Sigmoid colon (tissue), 7 donors: Measurements from ENCODE around the gene BRINP1. TPM values are rescaled to one million over a fixed set of nuclear protein-coding genes. Genes with fewer than 3 reads are reported as not detected.

Experiments used
- DNase-seq: peaks from one replicate; pipeline ENCODE4 v3.0.0-alpha.2; 2019
- H3K27ac ChIP-seq, 4 donors: fragments of 200-600 bp; sonication (generic); one replicate each; pipeline ENCODE4 v1.5.1; 2016 to 2019; ENCODE audit warnings: mild to moderate bottlenecking in 1 of 4
- H3K27me3 ChIP-seq, 3 donors: fragments of 200-600 bp; sonication (generic); one replicate each; pipeline ENCODE4 v1.5.1; 2019; ENCODE audit warnings: mild to moderate bottlenecking in 1 of 3
- H3K36me3 ChIP-seq, 4 donors: fragments of 200-600 bp; sonication (generic); one replicate each; pipeline ENCODE4 v1.5.1; 2016 to 2019
- H3K4me1 ChIP-seq, 4 donors: fragments of 200-600 bp; sonication (generic); one replicate each; pipeline ENCODE4 v1.5.1; 2017 to 2019
- H3K4me3 ChIP-seq, 4 donors: fragments of 200-600 bp; sonication (generic); one replicate each; pipeline ENCODE4 v1.5.1; 2017 to 2019; ENCODE audit warnings: mild to moderate bottlenecking in 2 of 4, moderate library complexity in 1 of 4
- H3K9me3 ChIP-seq, 4 donors: fragments of 200-600 bp in 3 of 4; sonication (generic) in 3 of 4; one replicate each; pipeline versions ENCODE4 v1.5.1 to v1.6.1; 2013 to 2019
- EP300 ChIP-seq, 4 donors: sonication (generic); formaldehyde crosslinking; IDR thresholded peaks; one replicate each; pipeline ENCODE4 v1.6.1; 2017; ENCODE audit warnings: antibody characterized with exemption in 4 of 4
- POLR2A ChIP-seq, 2 donors: fragments of 450-650 bp; IDR thresholded peaks; one replicate each; pipeline ENCODE4 v1.6.1; 2016; ENCODE audit warnings: antibody characterized with exemption in 2 of 2, mild to moderate bottlenecking in 2 of 2, moderate library complexity in 2 of 2
- POLR2AphosphoS5 ChIP-seq, 4 donors: sonication (generic); formaldehyde crosslinking; IDR thresholded peaks; one replicate each; pipeline ENCODE4 v1.6.1; 2017; ENCODE audit warnings: antibody characterized with exemption in 4 of 4
- WGBS, 2 donors: extraction: QIAGEN DNeasy Blood & Tissue Kit; methylation state at CpG; one replicate each; pipeline ENCODE4 v1.1.7; 2013; 5-methylcytosine and 5-hydroxymethylcytosine counted together
- intact Hi-C: fragments of 100-400 bp; cut with DNase I; formaldehyde crosslinking; loops from one replicate; pipeline ENCODE4 v1.15.1; 2023
- polyA plus RNA-seq, 3 donors: library from polyadenylated mRNA; stranded (reverse); fragments of 200-250 nt; gene quantifications; one replicate each; pipeline ENCODE4 v1.2.3, GENCODE V29; 2013
- total RNA-seq, 4 donors: library from RNA; depleted of rRNA; stranded (reverse); fragments of >200 nt; gene quantifications; one replicate each; pipeline ENCODE4 v1.1.0, GENCODE V29; 2016
- TF ChIP-seq, protein P1 (sequence below), 4 experiments: fragments of 450-650 bp in 3 of 4; fragments of 200-600 bp in 1 of 4; IDR thresholded peaks; one replicate each; pipeline ENCODE4 v1.5.1; 2016 to 2019; ENCODE audit warnings: antibody characterized with exemption in 4 of 4, mild to moderate bottlenecking in 3 of 4, moderate library complexity in 2 of 4
- donor health status: healthy with polysubstance abuse.
- donor health status: Bipolar disorder and iron deficiency.
- donor health status: healthy.

BRINP1 gene
- total and polyA plus RNA-seq, 7 donors = 0.19 to 0.71 (median 0.27) TPM; not detected in 3

DNA sequence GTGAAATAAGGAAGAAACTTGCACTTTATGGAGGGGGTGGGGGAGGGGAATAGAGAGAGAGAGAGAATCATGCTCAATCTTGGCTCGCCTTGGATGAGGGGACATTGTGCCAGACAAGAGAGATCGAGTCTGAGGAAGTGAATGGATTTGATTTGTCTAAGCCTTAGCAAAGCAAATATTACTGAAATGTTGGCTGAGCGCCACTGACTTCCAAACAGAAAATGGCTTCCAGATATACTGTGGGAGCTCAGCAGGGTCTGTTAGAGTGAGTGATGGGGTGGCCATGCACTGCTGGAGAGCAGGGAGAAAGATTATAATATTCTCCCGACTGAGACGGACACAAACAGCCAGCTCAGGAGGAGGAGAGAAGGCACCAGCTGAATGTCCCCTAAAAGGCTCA is 34.5 kb downstream of the BRINP1 start:
- no peak for DNase-seq
- Histone ChIP-seq H3K27ac (no peak overlapping the region), H3K4me1 (no peaks in the 10 kb centered on the region), H3K27me3 (no peaks in the 10 kb centered on the region), H3K4me3 (no peak overlapping the region), H3K9me3 (peaks cover 0 to 3% (median 0%) of the 10 kb centered on the region in 4 donors), H3K36me3 (no peaks in the 10 kb centered on the region)
- TF ChIP-seq POLR2A (IDR thresholded peaks at IDR 0.05) = no peak
- no peak for TF ChIP-seq EP300 (IDR thresholded peaks at IDR 0.05)
- TF ChIP-seq, protein P1, sequence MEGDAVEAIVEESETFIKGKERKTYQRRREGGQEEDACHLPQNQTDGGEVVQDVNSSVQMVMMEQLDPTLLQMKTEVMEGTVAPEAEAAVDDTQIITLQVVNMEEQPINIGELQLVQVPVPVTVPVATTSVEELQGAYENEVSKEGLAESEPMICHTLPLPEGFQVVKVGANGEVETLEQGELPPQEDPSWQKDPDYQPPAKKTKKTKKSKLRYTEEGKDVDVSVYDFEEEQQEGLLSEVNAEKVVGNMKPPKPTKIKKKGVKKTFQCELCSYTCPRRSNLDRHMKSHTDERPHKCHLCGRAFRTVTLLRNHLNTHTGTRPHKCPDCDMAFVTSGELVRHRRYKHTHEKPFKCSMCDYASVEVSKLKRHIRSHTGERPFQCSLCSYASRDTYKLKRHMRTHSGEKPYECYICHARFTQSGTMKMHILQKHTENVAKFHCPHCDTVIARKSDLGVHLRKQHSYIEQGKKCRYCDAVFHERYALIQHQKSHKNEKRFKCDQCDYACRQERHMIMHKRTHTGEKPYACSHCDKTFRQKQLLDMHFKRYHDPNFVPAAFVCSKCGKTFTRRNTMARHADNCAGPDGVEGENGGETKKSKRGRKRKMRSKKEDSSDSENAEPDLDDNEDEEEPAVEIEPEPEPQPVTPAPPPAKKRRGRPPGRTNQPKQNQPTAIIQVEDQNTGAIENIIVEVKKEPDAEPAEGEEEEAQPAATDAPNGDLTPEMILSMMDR (IDR thresholded peaks at IDR 0.05) = no peak
- no peak for TF ChIP-seq POLR2AphosphoS5 (IDR thresholded peaks at IDR 0.05)
- intact Hi-C loops = no loop called here
- 65 to 81% methylated on average over 5 of the region's 5 CpGs for WGBS, 2 donors

DNA sequence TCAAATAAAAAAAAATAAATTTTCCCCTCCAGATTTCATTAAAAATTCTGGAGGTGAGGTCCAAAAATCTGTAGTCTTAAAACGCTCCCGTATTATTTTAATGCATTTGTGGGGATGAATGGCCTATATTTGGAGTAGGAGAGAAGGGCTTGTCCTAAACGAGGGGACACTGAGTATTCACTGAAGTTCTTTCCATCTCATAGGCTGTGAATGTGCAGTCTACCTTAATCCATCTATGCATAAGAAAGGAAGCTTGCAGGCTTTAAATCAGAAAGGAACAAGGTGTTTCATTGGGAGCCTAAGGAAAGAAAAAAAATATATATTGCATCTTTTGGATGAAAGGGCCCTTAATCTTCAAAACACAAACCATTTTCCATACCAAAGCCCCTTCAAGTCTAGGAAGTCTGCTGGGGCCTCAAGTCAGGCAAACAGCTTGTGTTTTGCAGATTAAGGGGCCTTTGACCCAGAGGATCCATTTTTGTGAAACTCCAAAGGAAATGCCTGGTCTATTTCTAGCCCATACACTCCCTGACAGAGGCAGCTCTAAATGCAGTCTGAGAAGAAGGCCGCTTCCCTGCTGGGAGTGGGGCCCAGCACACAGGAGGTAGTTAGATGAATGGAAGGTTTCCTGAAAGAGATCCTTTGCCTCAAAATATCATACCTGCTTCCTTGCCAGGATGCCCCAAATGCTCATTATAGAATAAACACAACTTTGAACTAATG is 35.6 kb downstream of the BRINP1 start:
- H3K27me3 ChIP-seq = no peaks in the 10 kb centered on the region
- intact Hi-C loops = no loop called here
- WGBS, 2 donors = 68 to 73% methylated on average over 4 of the region's 4 CpGs
- H3K27ac ChIP-seq = no peak overlapping the region
- no peak for DNase-seq
- H3K36me3 ChIP-seq = no peaks in the 10 kb centered on the region
- no peak overlapping the region for H3K4me3 ChIP-seq
- H3K4me1 ChIP-seq = no peaks in the 10 kb centered on the region
- H3K9me3 ChIP-seq = peaks cover 0 to 4% (median 0%) of the 10 kb centered on the region in 4 donors
- TF ChIP-seq, protein P1 (IDR thresholded peaks at IDR 0.05) = no peak
- TF ChIP-seq POLR2A (IDR thresholded peaks at IDR 0.05) = no peak
- TF ChIP-seq EP300 (IDR thresholded peaks at IDR 0.05) = no peak
- no peak for TF ChIP-seq POLR2AphosphoS5 (IDR thresholded peaks at IDR 0.05)

DNA sequence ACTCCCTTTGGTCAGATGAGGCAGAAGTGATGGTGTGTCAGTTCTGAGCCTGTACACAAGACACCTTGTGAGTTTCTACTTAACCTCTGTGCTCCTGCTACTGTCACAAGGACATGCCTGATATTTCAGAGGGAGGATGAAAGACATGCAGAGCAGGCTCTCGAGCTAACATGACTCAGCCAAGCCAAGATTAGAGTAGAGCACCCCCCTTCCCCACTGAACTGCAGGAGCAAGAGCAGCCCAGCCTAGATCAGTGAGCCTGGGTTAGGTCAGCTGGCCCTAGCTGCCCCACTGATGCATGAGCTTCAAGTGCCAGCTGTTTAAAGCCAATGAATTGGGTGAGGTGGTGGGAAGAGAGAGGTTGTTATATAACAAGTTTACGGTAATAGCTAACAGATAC is 36.7 kb downstream of the BRINP1 start:
- intact Hi-C loops = no loop called here

DNA sequence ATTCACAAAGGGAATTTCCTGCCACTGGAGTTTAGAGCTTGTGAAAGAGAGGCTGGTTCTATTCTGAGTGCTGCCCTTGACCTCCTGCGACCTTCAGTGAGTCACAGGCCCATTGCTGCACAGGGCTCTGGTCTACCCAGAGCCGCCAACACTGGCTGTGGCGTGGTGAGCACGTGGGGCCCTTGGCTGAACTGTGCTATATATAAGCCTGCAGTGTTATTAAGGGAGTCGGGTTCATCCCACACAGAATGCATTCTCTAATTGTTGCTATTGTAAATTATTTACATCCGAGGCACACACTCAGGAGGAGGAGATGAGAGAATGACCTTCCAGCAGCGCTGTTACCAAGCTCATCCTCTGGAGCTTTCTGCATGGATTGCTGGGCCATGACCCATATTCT is 47.1 kb downstream of the BRINP1 start:
- no peaks in the 10 kb centered on the region for H3K9me3 ChIP-seq
- no peaks in the 10 kb centered on the region for H3K27me3 ChIP-seq
- no peak overlapping the region for H3K4me3 ChIP-seq
- 62% methylated on average over 7 of the region's 7 CpGs for WGBS, 2 donors
- no peaks in the 10 kb centered on the region for H3K4me1 ChIP-seq
- intact Hi-C loops = no loop called here
- no peak overlapping the region for H3K27ac ChIP-seq
- no peaks in the 10 kb centered on the region for H3K36me3 ChIP-seq
- TF ChIP-seq EP300 (IDR thresholded peaks at IDR 0.05) = no peak
- TF ChIP-seq POLR2A (IDR thresholded peaks at IDR 0.05) = no peak
- TF ChIP-seq, protein P1 (IDR thresholded peaks at IDR 0.05) = no peak
- TF ChIP-seq POLR2AphosphoS5 (IDR thresholded peaks at IDR 0.05) = no peak
- DNase-seq = no peak

More for the DNA sequence above, 36.7 kb downstream of the BRINP1 start:
- Histone ChIP-seq H3K27me3 (no peaks in the 10 kb centered on the region), H3K4me1 (no peaks in the 10 kb centered on the region), H3K9me3 (peaks cover 0 to 4% (median 0%) of the 10 kb centered on the region in 4 donors), H3K27ac (no peak overlapping the region), H3K36me3 (no peaks in the 10 kb centered on the region), H3K4me3 (no peak overlapping the region)
- TF ChIP-seq POLR2A (IDR thresholded peaks at IDR 0.05) (no peak), EP300 (IDR thresholded peaks at IDR 0.05) (no peak), POLR2AphosphoS5 (IDR thresholded peaks at IDR 0.05) (no peak)
- TF ChIP-seq, protein P1 (IDR thresholded peaks at IDR 0.05) = no peak
- DNase-seq = no peak
- 49 to 62% methylated on average over 2 of the region's 2 CpGs for WGBS, 2 donors
